Ramos (cell line): Measurements from ENCODE around the gene DGAT2.
"Not testable (repeated sequence)": the region's sequence is repeated elsewhere in the genome, so short reads cannot be mapped to it uniquely, and the experiment has no call there.

Experiments
- in situ Hi-C: fragments of 300-500 bp; cut with MboI; formaldehyde crosslinking; loops from one replicate; pipeline ENCODE4 v1.14.3; 2022; ENCODE audit warnings: low sequenced_read_pairs; ENCODE audit not compliant: unreplicated experiment

The DGAT2 gene

GRCh38 chr11:75768112-75768908 is at the start of gene DGAT2:
Gene DGAT2, plus strand, starts transcription at chr11:75768778. Its CDS starts 214 bp downstream, at chr11:75768992.
- in situ Hi-C loops: no loop called here

- in situ Hi-C loops: loop anchor here (10.0 kb wide), 2 partner anchors 425 to 595 kb away; no protein-coding TSS in a partner anchor
Observed at GRCh38 chr11:75719340-75720239, 49.0 kb upstream of the DGAT2 start.

- in situ Hi-C loops: loop anchor here (10.0 kb wide), 1 partner anchor 424 kb away; no protein-coding TSS in a partner anchor
Observed at GRCh38 chr11:75720639-75721038, 47.9 kb upstream of the DGAT2 start.

GRCh38 chr11:75721852-75722668 is 46.5 kb upstream of the DGAT2 start:
- in situ Hi-C loops: loop anchor here (10.0 kb wide), 1 partner anchor 423 kb away; no protein-coding TSS in a partner anchor

- in situ Hi-C loops: loop anchor here (10.0 kb wide), 1 partner anchor 422 kb away; no protein-coding TSS in a partner anchor
Observed at GRCh38 chr11:75722669-75723042, 45.9 kb upstream of the DGAT2 start.

GRCh38 chr11:75725547-75726320 is 42.8 kb upstream of the DGAT2 start:
- in situ Hi-C loops: loop anchor here (10.0 kb wide), 1 partner anchor 419 kb away; no protein-coding TSS in a partner anchor

GRCh38 chr11:75728992-75729391 is 39.6 kb upstream of the DGAT2 start:
- in situ Hi-C loops: loop anchor here (10.0 kb wide), 1 partner anchor 416 kb away; no protein-coding TSS in a partner anchor

- in situ Hi-C loops: no loop called here
Observed at GRCh38 chr11:75731095-75731494, 37.5 kb upstream of the DGAT2 start.

GRCh38 chr11:75733071-75733430 is 35.5 kb upstream of the DGAT2 start:
- in situ Hi-C loops: no loop called here

- in situ Hi-C loops: no loop called here
Observed at GRCh38 chr11:75733431-75734107, 35.0 kb upstream of the DGAT2 start.

GRCh38 chr11:75734491-75735180 is 33.9 kb upstream of the DGAT2 start:
- in situ Hi-C loops: no loop called here

- in situ Hi-C loops: no loop called here
Observed at GRCh38 chr11:75735181-75735845, 33.3 kb upstream of the DGAT2 start.

GRCh38 chr11:75737314-75737713 is 31.3 kb upstream of the DGAT2 start:
- in situ Hi-C loops: no loop called here

GRCh38 chr11:75740681-75741080 is 27.9 kb upstream of the DGAT2 start:
- in situ Hi-C loops: no loop called here

- in situ Hi-C loops: not testable (repeated sequence)
Observed at GRCh38 chr11:75743159-75743558, 25.4 kb upstream of the DGAT2 start.

- in situ Hi-C loops: no loop called here
Observed at GRCh38 chr11:75743711-75744563, 24.6 kb upstream of the DGAT2 start.

- in situ Hi-C loops: no loop called here
Observed at GRCh38 chr11:75745807-75746206, 22.8 kb upstream of the DGAT2 start.
